PC-9 (cell line): ENCODE data around the gene GSX2. TPM values are rescaled to one million over a fixed set of nuclear protein-coding genes. Genes with fewer than 3 reads are reported as not detected.

Source experiments
- BruUV-seq: library from RNA; stranded (reverse); fragments of 400-500 nt; replicated peaks from 2 replicates; lab custom pipeline; 2021; lab: Mats Ljungman, UMichigan
- CTCF ChIA-PET: fragments of 300-600 bp; sonication (Branson Sonifier 250); formaldehyde crosslinking; loops from one replicate; lab custom pipeline; 2022; ENCODE audit warnings: antibody characterized with exemption; lab: Charles Lee
- POLR2A ChIA-PET: fragments of 300-600 bp; sonication (Branson Sonifier 250); formaldehyde crosslinking; loops from one replicate; lab custom pipeline; 2022; ENCODE audit warnings: antibody characterized with exemption; ENCODE audit not compliant: unreplicated experiment; lab: Charles Lee
- DNase-seq, 2 experiments: peaks; one replicate each; pipeline versions ENCODE4 v3.0.0 to v3.0.0-alpha.2; 2015 to 2022; ENCODE audit warnings: mixed read lengths in 1 of 2
- H2AFZ ChIP-seq: fragments of 200-600 bp; sonication (generic); 2 replicates; pipeline ENCODE4 v1.8.1; 2017; ENCODE audit warnings: antibody characterized with exemption
- H3F3A ChIP-seq: fragments of 200-600 bp; sonication (generic); 2 replicates; pipeline ENCODE4 v1.8.1; 2017; ENCODE audit warnings: antibody characterized with exemption, mild to moderate bottlenecking, low read depth; ENCODE audit not compliant: insufficient read depth
- H3K27ac ChIP-seq: fragments of 200-600 bp; sonication (generic); 2 replicates; pipeline ENCODE4 v1.6.1; 2016; ENCODE audit warnings: mixed run types
- H3K27me3 ChIP-seq: fragments of 200-600 bp; sonication (generic); 2 replicates; pipeline ENCODE4 v1.6.1; 2016; ENCODE audit warnings: low read depth, mixed run types; ENCODE audit not compliant: insufficient read depth
- H3K36me3 ChIP-seq: fragments of 200-600 bp; sonication (generic); 2 replicates; pipeline ENCODE4 v1.6.1; 2016; ENCODE audit warnings: low read depth, mixed run types
- H3K4me1 ChIP-seq: fragments of 200-600 bp; sonication (generic); replicated peaks from 2 replicates; pipeline ENCODE4 v1.6.1; 2016; ENCODE audit warnings: mixed run types; ENCODE audit not compliant: insufficient read depth
- H3K4me2 ChIP-seq: fragments of 200-600 bp; sonication (generic); 2 replicates; pipeline ENCODE4 v1.6.1; 2017; ENCODE audit warnings: mixed run types
- H3K4me3 ChIP-seq: fragments of 200-600 bp; sonication (generic); 2 replicates; pipeline ENCODE4 v1.6.1; 2016; ENCODE audit warnings: mixed run types
- H3K79me2 ChIP-seq: fragments of 200-600 bp; sonication (generic); 2 replicates; pipeline ENCODE4 v1.6.1; 2017; ENCODE audit warnings: low read depth, mixed run types
- H3K9me2 ChIP-seq: fragments of 200-600 bp; sonication (generic); 2 replicates; pipeline ENCODE4 v1.8.1; 2017; ENCODE audit warnings: mild to moderate bottlenecking; ENCODE audit not compliant: insufficient read depth
- H3K9me3 ChIP-seq: fragments of 200-600 bp; sonication (generic); 2 replicates; pipeline ENCODE4 v1.8.1; 2016; ENCODE audit warnings: low read depth; ENCODE audit not compliant: insufficient read depth
- H4K20me1 ChIP-seq: fragments of 200-600 bp; sonication (generic); 2 replicates; pipeline ENCODE4 v1.8.1; 2017; ENCODE audit not compliant: insufficient read depth
- CTCF ChIP-seq: fragments of 200-600 bp; sonication (generic); conservative IDR thresholded peaks from 2 replicates; pipeline ENCODE4 v1.6.1; 2017; ENCODE audit warnings: mixed run types, antibody characterized with exemption, mild to moderate bottlenecking, moderate library complexity
- EZH2 ChIP-seq: fragments of 200-600 bp; sonication (generic); IDR thresholded peaks from 2 replicates; pipeline ENCODE4 v1.8.0; 2017; ENCODE audit warnings: antibody characterized with exemption, low read depth
- intact Hi-C: fragments of 100-400 bp; cut with micrococcal nuclease; formaldehyde crosslinking; loops from one replicate; pipeline ENCODE4 v1.10.0; 2022; ENCODE audit not compliant: unreplicated experiment
- total RNA-seq: library from RNA; stranded (reverse); gene quantifications from 2 replicates; pipeline ENCODE4 v1.2.3, GENCODE V29; 2021

The GSX2 gene
- total RNA-seq, 1 experiment from 2014 or later = not detected

GRCh38 chr4:54139332-54139731 is 39.4 kb downstream of the GSX2 start:
- DNase-seq = no peak
- intact Hi-C loops = no loop called here

GRCh38 chr4:54140287-54140686 is 40.3 kb downstream of the GSX2 start:
- Histone ChIP-seq H2AFZ (no peak overlapping the region), H3K36me3 (no peaks in the 10 kb centered on the region), H3F3A (no peaks in the 10 kb centered on the region), H3K27ac (no peak overlapping the region), H3K27me3 (no peaks in the 10 kb centered on the region), H3K4me2 (no peak overlapping the region), H3K4me1 (no peaks in the 10 kb centered on the region), H3K9me2 (no peaks in the 10 kb centered on the region), H4K20me1 (no peaks in the 10 kb centered on the region), H3K79me2 (no peaks in the 10 kb centered on the region), H3K9me3 (no peaks in the 10 kb centered on the region), H3K4me3 (no peak overlapping the region)
- TF ChIP-seq EZH2 (no peak), CTCF (no peak)
- DNase-seq = no peak
- BruUV-seq = no TSS peak
- CTCF ChIA-PET = no interaction called here
- POLR2A ChIA-PET = no interaction called here
- intact Hi-C loops = no loop called here

More at GRCh38 chr4:54139332-54139731, 39.4 kb downstream of the GSX2 start:
- no peak overlapping the region for H3K4me3 ChIP-seq
- no peaks in the 10 kb centered on the region for H3K36me3 ChIP-seq
- CTCF ChIA-PET = no interaction called here
- POLR2A ChIA-PET = no interaction called here
- no peaks in the 10 kb centered on the region for H3K9me3 ChIP-seq
- H3K79me2 ChIP-seq = no peaks in the 10 kb centered on the region
- H3K27me3 ChIP-seq = no peaks in the 10 kb centered on the region
- H3F3A ChIP-seq = no peaks in the 10 kb centered on the region
- no peak overlapping the region for H3K4me2 ChIP-seq
- no peaks in the 10 kb centered on the region for H4K20me1 ChIP-seq
- TF ChIP-seq EZH2 = no peak
- no peaks in the 10 kb centered on the region for H3K4me1 ChIP-seq
- no peak overlapping the region for H2AFZ ChIP-seq
- H3K27ac ChIP-seq = no peak overlapping the region
- BruUV-seq = no TSS peak
- no peaks in the 10 kb centered on the region for H3K9me2 ChIP-seq

- Histone ChIP-seq H3K79me2 (no peaks in the 10 kb centered on the region), H3K4me2 (no peak overlapping the region), H4K20me1 (no peaks in the 10 kb centered on the region), H3K4me3 (no peak overlapping the region), H3K4me1 (no peaks in the 10 kb centered on the region), H3K36me3 (no peaks in the 10 kb centered on the region), H3F3A (no peaks in the 10 kb centered on the region), H2AFZ (no peak overlapping the region), H3K27ac (no peak overlapping the region), H3K9me2 (no peaks in the 10 kb centered on the region), H3K9me3 (no peaks in the 10 kb centered on the region), H3K27me3 (no peaks in the 10 kb centered on the region)
- no TSS peak for BruUV-seq
- CTCF ChIA-PET = no interaction called here
- no peak for DNase-seq
- intact Hi-C loops = no loop called here
- TF ChIP-seq CTCF = no peak
- no peak for TF ChIP-seq EZH2
- POLR2A ChIA-PET = no interaction called here
Measured at GRCh38 chr4:54144199-54144598, 44.2 kb downstream of the GSX2 start.

GRCh38 chr4:54144661-54145171 is 44.8 kb downstream of the GSX2 start:
- H3K4me3 ChIP-seq = no peak overlapping the region
- DNase-seq = no peak
- no peaks in the 10 kb centered on the region for H4K20me1 ChIP-seq
- H3F3A ChIP-seq = no peaks in the 10 kb centered on the region
- H3K27me3 ChIP-seq = no peaks in the 10 kb centered on the region
- TF ChIP-seq EZH2 (no peak), CTCF (no peak)
- intact Hi-C loops = no loop called here
- H3K9me2 ChIP-seq = no peaks in the 10 kb centered on the region
- POLR2A ChIA-PET = no interaction called here
- H3K4me2 ChIP-seq = no peak overlapping the region
- no TSS peak for BruUV-seq
- no peaks in the 10 kb centered on the region for H3K9me3 ChIP-seq
- no peaks in the 10 kb centered on the region for H3K4me1 ChIP-seq
- CTCF ChIA-PET = no interaction called here
- H3K36me3 ChIP-seq = no peaks in the 10 kb centered on the region
- H2AFZ ChIP-seq = no peak overlapping the region
- H3K27ac ChIP-seq = no peak overlapping the region
- H3K79me2 ChIP-seq = no peaks in the 10 kb centered on the region
